GM03348 (cell line): Measurements from ENCODE around the gene HOXC9.

Experiments
- DNase-seq: peaks from one replicate; pipeline ENCODE4 v3.0.0; 2012; ENCODE audit warnings: low spot score

HOXC9 gene

DNA sequence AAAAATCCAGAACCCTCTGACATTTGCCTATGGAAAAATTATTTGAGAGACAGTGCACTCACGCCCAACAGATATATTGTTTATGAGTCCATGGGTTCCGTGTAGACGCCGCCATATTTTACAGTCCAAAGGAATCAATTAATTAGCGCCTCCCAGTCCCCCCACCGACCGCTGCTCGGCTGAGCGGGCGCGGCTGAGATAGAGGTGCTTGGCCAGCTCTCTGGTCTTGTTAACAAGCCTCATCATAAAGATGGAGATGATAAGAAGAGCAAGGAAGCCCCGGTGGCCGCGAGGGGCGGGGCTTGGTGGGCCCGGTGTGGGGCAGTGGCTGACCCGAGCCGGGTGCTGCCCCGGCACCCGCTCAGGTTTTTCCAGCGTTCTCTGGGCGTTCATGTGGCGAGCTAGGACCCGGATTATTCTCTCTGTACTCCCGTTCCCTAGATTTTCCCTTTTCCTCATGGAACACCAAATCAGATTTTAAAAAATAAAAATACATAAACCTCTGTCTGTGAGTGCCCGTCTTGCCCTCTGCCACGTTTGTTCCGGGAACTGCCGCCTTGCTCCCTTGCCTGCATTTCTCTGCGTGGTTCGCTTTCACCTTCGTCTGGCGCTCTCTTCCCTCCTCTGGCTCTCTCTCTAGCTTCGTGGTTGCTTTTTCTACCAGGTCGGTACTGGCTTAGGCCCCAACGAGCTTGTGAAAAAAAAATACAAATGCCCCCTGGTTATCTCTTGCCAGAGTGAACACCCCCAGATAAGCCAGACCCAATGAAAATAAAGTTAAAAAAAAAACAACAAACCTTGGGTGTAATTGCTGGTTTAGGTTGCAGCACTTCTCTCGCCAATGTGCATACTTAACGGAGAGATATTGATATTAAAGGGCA, 36.3 kb upstream of the HOXC9 start:
- no peak for DNase-seq

DNA sequence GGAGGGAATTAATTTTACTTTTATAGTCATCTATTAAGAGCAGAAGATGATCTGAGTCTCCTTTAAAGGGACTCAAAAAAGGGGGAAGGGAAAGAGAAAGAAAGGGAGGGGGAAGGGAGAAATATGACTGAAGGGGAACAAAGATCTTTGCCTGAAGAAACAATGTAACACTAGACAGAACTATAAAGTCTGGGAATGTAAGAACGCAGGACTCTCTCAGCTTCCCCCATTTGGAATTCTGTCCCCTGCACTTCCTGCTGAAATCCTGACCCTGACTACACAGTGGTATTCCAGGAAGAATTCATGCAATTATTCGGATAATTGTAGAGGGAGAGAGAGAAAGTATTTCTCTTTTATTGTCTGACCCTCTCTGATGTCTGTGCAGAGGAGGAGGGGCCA, 35.6 kb upstream of the HOXC9 start:
- no peak for DNase-seq

DNA sequence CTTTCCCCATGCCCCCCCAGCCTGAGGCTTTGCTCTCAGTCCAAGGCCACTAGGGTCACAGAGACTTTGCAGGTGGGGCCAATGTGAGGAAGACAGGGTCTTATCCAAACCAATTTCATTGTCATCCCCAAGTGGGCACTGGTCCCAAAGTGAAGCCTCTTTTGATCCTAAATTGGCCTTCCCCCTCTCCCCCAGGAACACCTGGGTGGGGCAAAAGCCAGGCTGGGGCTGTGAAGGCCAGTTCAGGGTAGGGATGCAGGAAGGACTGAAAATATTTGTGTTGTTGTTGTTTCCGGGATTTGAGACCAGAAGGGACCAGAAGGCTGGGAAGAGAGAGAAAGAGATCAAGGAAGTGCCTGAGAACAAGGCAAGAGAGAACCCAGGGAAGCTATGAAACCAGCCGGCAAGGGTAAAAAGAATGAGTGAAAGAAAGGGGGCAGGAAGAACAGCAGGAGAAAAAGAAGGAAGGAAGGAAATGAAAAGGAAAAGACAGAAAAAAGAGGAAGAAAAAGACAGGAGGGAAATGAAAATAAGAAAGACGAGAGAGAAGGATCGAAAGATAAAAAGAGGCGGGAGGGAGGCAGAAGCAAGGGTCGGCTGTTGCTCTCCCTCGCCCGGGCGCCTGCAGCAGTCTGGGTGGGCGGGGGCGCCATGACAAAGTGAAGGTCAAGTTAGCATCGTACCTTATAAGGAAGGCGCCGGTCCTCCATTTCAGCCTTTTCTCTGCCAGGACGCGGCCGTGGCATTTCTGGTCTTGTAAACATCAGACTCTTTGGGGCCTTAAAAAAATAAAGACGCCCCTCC, 34.5 kb upstream of the HOXC9 start:
- DNase-seq, result no peak

DNA sequence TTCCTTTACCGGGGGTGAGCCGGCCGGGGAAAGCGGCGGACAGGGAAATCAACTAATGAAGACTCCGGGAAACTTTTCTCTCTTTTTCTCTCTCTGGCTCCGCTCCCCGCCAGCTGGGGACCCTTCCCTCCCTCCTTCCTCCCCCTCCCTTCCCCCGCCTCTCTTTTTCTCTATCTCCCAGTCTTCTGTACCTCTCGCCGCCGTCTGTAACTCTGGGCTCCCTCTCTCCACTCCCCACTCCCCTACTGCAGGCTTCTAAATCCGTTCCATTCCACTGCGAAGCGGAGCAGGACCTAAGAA, 33.9 kb upstream of the HOXC9 start:
- no peak for DNase-seq

DNA sequence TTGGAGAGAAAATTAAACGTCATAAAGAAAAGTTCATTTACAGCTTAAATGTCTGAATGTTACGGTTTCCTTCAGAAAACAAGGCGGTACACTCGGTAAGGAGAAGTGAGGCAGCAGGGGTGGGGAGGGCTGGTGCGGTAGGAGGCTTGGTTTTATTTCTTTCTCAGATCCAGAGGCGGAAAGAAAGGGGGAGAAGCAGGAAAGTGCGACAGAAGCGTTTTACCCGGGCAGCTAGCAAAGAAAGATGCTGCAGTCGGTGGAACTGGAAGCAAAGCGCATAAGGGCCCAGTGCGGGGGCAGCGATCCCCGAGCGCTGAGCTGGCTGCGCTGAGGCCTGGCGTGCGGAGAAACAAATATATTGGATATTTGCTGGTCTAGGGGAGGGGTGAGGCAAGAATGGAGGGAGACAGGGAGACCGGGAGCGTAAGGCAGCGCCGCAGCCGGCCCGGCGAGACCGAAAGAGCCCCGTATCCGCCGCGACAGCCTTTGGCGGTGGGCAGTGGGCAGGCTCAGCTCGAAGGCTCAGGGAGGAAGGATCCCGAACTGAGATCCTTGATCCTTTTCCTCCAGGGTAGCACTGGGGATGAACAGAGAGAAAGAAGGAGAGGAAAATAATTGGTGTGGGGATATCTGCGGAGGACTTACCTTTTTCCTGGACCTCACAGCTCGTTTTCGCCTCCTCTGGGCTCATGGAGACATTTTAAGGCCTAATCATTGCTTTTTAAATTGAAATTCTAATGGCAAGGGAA, 33.4 kb upstream of the HOXC9 start:
- no peak for DNase-seq

DNA sequence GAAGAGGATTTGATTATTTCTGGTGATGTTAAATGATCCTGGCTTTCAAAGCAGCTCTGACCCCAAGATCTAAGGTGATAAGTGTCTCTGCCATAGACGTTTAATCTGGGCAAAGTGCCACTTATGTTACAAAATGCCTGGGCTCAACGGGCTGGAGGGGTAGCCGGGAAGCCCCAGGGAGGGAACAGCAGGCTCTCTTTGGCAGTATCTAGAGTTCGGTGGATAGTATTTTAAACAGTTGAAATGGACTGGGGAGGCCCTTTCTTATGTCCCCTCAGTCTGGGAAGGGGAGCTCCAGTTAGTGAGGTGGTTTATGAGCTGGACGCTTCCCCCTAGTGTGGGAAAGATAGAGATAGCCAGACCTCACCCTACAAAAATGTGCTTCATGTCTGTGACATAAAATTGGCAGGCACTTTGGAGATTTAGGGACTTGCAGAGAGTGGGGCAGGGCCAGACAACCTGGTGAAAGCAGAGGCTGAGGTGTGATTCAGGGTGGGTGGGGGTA, 32.5 kb upstream of the HOXC9 start:
- DNase-seq, result no peak

DNA sequence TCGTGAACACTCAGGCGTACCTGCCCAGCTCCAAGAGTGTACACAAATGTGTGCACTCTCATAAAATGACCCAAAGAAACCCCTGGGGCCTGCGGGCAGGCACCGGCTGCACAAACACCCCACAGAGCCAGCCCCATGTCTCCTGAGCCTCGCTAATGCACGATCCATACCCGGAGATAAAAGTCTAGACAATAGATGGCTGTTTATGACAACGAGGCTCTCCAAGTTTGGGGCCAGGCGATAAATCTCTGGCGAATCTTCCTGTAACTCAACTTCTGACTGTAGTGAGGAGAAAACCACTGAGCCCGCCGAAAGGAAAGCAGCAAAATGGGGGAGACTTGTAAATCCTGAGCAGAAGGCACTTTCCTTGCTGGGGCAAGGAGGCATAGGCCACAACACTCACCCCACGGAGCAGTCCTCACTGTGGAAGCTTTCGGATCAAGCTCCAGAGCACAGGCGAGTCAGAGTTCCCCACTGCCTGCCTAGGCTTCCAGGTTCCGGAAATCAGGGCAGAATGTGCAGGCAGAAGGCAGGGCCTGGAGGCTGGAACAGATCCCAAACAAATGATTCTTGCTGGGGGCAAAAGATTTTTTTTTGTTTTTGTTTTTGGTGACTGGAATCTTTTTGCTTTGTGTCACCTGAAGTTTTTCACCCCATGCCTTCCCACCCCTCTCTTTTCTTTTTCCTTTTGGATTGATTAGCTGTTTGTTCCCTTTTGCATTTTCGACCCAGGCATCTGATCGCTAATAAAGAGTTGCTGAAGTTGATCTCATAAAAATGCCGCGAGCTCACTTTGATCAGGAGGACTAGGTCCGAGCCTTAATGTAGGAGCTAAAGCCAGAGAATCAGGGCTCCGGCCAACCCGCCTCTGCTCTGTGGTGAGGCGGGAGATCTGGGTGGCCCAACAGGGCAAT, 31.5 kb upstream of the HOXC9 start:
- no peak for DNase-seq

DNA sequence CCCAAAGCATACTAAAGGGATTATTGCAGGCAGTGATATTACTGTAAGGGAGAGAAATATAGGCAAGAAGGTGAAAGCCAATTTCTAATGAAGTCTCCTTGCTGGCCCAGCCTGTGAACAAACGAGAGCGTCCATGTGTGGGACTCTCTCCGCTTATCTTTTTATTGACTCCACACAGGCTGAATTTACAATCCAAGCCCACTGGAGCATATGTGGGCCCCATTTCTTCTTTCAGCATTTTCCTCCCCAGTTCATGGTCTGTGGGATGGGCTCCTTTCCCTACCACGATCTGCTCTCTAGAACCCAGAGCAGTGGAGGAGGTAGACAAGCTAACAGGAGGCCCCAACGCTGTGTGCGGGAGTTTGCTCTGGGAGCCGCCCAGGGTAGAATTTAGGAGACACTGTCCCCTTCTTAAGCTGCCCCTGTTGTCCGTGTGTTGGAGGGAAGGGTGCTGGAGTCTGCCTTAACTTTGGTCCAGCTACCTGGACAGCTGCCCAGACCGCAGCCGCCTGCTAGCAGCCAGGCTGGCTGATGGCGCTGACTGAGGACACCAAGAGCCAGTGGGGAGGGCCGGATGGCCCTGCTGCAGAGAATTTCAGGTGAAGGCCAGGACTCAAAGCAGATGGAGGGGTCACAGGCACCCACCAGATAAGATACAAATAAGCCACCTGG, 30.2 kb upstream of the HOXC9 start:
- DNase-seq, result no peak

DNA sequence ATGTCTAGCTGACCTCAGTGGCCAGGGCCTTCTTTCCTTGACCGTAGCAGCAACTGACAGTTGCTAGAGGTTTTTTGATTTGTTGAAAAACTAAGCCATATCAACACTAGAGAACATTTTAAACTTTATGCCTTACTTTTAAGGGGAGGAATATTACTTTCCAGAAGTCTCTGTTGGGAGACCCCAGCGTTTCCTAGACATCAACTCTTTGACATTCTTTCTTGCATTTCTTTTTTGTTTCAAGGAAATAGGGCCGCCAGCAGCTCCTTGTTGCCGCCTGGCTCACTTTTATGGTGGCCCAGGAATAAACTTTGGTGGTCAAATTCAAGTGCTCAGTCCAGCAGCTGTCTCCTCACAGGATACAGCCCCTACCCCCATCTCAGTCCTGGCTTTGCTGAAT, 29.5 kb upstream of the HOXC9 start:
- DNase-seq, result no peak

DNA sequence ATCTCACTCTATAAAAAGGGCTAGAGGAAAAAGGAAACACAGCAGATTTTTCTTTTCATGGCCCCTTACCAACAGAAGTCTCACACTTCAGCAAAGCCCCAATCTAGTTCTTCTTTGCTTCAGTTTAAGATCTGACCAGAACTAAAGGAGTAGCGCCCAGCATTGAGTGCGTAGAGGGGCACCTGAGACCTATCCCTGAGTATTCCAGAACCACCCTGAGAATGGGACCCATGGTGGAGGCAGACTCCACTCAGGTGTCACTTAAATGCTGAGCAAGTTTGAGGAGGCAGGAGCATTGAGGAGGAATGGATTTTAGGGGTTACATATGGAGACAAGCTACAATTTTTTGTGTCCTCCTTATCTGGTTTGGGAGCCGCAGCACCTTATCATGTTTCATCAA, 28.8 kb upstream of the HOXC9 start:
- no peak for DNase-seq

DNA sequence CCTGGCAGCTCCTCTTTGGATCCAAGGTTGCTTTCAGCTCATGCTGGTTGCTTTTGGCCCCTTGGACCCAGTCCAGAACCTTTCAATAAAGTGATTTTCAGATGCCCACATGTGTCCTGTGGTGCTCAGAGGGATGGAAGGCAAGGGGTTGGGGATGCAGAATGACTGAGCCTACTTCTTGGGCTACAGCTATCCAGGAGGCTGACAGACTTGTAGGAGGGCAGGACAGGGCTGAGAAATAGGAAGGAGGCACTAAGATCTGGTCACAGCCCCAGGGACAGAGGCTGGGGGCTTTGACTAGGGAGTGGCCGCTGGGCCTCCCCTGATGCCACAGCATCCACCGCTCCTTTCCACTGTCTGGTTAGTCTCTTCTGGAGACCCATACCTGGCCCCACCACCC, 28.3 kb upstream of the HOXC9 start:
- DNase-seq, result no peak

DNA sequence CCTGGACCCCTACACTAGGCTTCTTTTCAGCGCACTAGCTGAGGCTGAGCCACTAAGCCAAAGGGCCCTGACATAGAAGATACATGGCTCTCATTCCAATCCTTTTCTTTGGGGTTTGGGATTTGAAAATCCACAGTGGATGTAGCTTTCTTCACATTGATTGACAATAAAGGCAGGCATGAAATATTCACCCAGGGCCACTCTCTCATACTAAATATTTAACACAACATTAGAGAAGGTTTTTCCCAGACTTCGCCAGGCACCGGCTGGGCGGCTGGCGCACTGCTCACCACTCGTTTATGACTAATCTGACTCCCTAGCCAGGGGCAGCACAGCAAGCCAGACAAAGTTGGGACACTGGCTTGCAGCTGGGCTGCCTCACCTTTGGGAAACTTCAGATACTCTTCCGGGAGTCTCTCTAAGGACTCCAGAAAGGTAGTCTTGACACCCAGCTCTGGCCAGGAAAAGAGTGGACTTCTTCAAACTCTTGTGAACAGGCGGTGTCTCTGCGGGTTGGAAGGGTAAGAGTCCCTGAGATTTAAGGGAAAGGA, 27.7 kb upstream of the HOXC9 start:
- DNase-seq, result no peak

DNA sequence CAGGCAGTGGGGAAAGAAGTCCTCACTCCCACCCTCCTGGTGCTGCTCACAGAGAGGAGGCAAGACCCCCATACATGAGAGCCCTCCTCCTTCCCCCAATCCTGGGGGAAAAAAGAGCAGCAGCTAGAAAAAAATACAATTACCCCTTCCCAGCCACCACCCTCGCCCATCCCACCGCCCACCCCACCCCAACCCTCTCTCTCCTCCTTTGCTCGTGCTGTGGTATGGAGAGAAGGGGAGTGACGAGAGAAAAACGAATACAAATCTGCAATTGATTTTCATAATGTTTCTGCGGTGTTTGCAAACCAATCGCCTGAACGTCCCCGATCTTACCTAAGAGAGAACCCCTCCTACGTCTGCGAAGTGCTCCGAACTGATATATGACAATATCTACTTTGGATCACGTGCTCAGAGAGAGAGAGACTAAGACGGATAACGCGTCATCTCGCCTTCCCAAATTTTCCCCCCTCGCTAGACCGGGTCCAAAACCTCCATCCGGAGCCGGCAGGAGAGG, 27.2 kb upstream of the HOXC9 start, which contains the start of gene HOXC11:
Gene HOXC11, plus strand, starts transcription at position 405 of the 514 bp plus-strand sequence. CDS start 116 bp downstream, outside the sequence.
- no peak for DNase-seq

DNA sequence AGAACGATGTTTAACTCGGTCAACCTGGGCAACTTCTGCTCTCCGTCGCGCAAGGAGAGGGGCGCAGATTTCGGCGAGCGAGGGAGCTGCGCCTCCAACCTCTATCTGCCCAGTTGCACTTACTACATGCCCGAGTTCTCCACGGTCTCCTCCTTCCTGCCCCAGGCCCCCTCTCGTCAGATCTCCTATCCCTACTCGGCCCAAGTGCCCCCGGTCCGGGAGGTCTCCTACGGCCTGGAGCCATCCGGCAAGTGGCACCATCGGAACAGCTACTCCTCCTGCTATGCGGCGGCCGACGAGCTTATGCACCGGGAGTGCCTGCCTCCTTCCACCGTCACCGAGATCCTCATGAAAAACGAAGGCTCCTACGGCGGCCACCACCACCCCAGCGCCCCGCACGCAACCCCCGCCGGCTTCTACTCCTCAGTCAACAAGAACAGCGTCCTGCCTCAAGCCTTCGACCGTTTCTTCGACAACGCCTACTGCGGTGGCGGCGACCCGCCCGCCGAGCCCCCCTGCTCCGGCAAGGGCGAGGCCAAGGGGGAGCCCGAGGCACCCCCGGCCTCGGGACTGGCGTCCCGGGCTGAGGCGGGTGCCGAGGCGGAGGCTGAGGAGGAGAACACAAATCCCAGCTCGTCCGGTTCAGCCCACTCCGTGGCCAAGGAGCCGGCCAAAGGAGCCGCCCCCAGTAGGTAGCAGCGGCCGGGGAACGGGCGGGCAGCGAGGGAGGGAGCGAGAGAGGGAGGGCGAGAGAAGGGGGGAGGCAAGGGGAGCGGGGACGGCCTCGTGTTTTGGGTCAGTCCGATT, 26.5 kb upstream of the HOXC9 start:
- peak; percentile 89 for DNase-seq

DNA sequence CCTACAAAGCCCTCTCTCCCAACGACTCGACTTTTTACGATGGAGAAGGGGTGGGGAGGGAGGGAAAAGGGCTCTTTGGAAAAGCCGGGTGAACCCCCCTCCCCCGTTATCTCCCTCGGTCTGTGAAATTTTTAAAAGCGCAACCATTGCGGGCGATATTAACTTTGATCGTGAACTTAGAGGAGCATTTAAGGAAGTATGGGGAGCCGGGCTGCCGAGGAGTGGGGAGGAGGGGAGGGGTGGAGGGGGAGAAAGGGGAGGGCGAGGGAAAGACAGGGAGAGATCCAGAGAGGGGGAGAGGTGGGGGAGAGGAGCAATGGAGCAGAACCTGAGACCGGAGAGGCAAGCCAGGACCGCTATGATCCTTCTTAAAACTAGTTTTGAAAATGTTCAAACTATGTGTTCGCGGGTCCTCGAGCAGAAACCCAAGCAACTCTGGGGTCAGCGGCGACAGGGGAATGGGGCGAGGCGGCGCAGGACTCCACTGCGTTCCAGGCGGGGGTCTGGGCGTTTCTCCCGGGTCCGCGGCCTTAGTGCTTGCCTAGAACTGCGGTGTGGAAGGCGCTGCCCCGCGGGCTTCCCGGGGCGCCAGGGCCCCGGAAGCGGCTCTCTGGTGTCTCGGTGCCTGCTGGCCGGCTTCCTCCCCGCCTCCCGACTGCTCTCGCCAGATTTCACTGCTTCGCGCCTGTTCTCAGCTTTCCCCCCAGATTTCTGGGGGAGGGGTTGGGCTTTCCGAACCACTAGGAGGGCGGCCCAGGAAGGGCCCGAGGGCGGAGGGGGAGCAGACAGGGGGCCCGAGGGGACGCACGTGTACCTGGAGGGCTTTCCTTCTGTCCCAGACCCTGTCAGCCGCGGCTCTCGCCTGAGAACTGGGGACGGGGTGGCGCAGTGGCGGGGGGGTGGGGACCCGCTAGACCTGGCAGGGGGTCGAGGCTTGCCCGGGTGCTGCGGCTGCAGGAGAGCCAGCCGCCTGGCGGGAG, 25.6 kb upstream of the HOXC9 start, which contains the start of gene HOTAIR:
Gene HOTAIR, minus strand, starts transcription at position 871 of the 980 bp plus-strand sequence.
- peak; percentile 88 for DNase-seq

DNA sequence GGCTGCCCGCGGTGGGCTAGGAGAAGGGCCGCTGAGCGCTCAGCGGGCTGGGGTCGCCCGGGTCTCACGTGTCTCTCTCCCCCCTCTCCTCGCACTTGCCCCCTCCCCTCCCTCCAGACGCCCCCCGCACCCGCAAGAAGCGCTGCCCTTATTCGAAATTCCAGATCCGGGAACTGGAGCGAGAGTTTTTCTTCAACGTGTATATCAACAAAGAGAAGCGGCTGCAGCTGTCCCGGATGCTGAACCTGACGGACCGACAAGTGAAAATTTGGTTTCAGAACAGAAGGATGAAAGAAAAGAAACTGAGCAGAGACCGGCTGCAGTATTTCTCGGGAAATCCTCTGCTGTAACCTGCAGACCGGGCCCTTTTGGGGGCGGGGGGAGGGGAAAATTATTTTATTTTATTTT, 24.9 kb upstream of the HOXC9 start:
- no peak for DNase-seq

DNA sequence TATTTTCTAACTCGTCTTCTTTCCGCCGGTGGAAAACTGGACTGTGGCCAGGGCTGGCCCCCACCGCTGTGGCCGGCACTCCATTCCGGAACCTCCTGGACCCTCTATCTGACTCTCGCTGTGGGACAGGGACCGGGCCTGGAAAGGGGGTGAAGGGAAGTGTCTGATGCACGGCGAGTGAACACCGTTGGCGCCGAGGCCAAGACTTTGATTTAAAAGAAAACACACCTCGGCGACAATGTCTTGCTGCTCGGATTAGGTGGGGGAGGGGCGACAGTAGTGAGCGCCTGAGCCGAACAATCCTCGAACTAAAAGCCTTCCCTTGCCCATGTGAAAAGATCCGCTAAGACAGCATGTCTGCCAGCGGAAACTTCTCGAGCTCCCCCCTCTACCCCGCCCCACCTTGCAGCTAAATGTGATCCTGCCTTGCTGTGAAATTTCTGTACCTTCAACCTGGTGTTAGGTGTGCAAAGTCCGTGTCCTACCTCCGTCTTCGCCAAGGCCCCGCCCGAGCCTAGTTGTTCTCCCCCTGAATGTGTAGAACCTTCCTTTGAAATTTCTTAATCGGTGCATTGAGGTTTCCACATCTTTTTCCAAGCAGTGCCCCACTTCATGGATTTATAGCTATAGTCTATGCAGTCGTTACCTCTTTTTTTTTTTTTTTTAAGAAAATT, 24.3 kb upstream of the HOXC9 start:
- DNase-seq, result no peak
